ENCODE measurements around the gene RNF112. TPM values are rescaled to one million over a fixed set of nuclear protein-coding genes. Genes with fewer than 3 reads are reported as not detected.
A peak's percentile ranks its signal among the peaks of the same experiment; 100 is the strongest.

Gene RNF112
- 1.2 and 2.6 TPM in 2 replicates for total RNA-seq
- 0.66 and 0.79 TPM in 2 replicates for polyA plus RNA-seq

- Histone ChIP-seq H3K36me3 (no peaks in the 10 kb centered on the region), H3K9me3 (ENCODE audit: low read depth) (no peaks in the 10 kb centered on the region), H3K27me3 (no peaks in the 10 kb centered on the region), H3K4me1 (ENCODE audit: low read depth) (no peaks in the 10 kb centered on the region), H3K27ac (no peak within 1 kb of the TSS), H3K4me3 (no peak within 1 kb of the TSS)
- peak in 1 of 2 donors; percentile 76 for DNase-seq (ENCODE audit: low read depth in 1 of 2, low spot score in 1 of 2)
- TF ChIP-seq CTCF (IDR thresholded peaks at IDR 0.05; ENCODE audit: low read depth, low read length): peak; percentile 22
Measured at GRCh38 chr17:19410875-19411620, at the start of gene RNF112. Gene RNF112, plus strand, starts transcription at chr17:19411232. Its CDS starts 177 bp downstream, at chr17:19411409.

GRCh38 chr17:19361326-19361725 is 49.7 kb upstream of the RNF112 start:
- DNase-seq (ENCODE audit: low read depth in 1 of 2, low spot score in 1 of 2): no peak
- no peaks in the 10 kb centered on the region for H3K9me3 ChIP-seq (ENCODE audit: low read depth)
- no peaks in the 10 kb centered on the region for H3K36me3 ChIP-seq
- peaks cover 9% of the 10 kb centered on the region for H3K4me1 ChIP-seq (ENCODE audit: low read depth)
- no peak overlapping the region for H3K4me3 ChIP-seq
- H3K27ac ChIP-seq: no peak overlapping the region
- H3K27me3 ChIP-seq: no peaks in the 10 kb centered on the region
- no peak for TF ChIP-seq CTCF (IDR thresholded peaks at IDR 0.05; ENCODE audit: low read depth, low read length)

- Histone ChIP-seq H3K27me3 (no peaks in the 10 kb centered on the region), H3K4me1 (ENCODE audit: low read depth) (peaks cover 9% of the 10 kb centered on the region), H3K27ac (peak overlapping the region; percentile 58), H3K9me3 (ENCODE audit: low read depth) (no peaks in the 10 kb centered on the region), H3K36me3 (no peaks in the 10 kb centered on the region), H3K4me3 (peak overlapping the region; percentile 66)
- no peak for DNase-seq (ENCODE audit: low read depth in 1 of 2, low spot score in 1 of 2)
- TF ChIP-seq CTCF (IDR thresholded peaks at IDR 0.05; ENCODE audit: low read depth, low read length): no peak
Measured at GRCh38 chr17:19361944-19362276, 49.1 kb upstream of the RNF112 start.

- peak within 1 kb of the TSS; percentile 58 for H3K27ac ChIP-seq
- no peaks in the 10 kb centered on the region for H3K27me3 ChIP-seq
- peak within 1 kb of the TSS; percentile 66 for H3K4me3 ChIP-seq
- H3K36me3 ChIP-seq: no peaks in the 10 kb centered on the region
- DNase-seq (ENCODE audit: low read depth in 1 of 2, low spot score in 1 of 2): peak; percentile 92 to 95
- peak; percentile 71 for TF ChIP-seq CTCF (IDR thresholded peaks at IDR 0.05; ENCODE audit: low read depth, low read length)
- H3K9me3 ChIP-seq (ENCODE audit: low read depth): no peaks in the 10 kb centered on the region
- H3K4me1 ChIP-seq (ENCODE audit: low read depth): peaks cover 9% of the 10 kb centered on the region
Measured at GRCh38 chr17:19362277-19363113, 48.5 kb upstream of the RNF112 start, which contains the start of gene B9D1. Gene B9D1, minus strand, starts transcription at chr17:19362723. Its CDS starts 154 bp downstream, at chr17:19362569.

GRCh38 chr17:19363114-19363438 is 48.0 kb upstream of the RNF112 start:
- no peaks in the 10 kb centered on the region for H3K9me3 ChIP-seq (ENCODE audit: low read depth)

More at GRCh38 chr17:19363114-19363438, 48.0 kb upstream of the RNF112 start:
- DNase-seq (ENCODE audit: low read depth in 1 of 2, low spot score in 1 of 2): no peak
- H3K27ac ChIP-seq: no peak overlapping the region
- TF ChIP-seq CTCF (IDR thresholded peaks at IDR 0.05; ENCODE audit: low read depth, low read length): no peak
- peaks cover 9% of the 10 kb centered on the region for H3K4me1 ChIP-seq (ENCODE audit: low read depth)
- no peaks in the 10 kb centered on the region for H3K27me3 ChIP-seq
- H3K4me3 ChIP-seq: peak overlapping the region; percentile 66
- H3K36me3 ChIP-seq: no peaks in the 10 kb centered on the region
